ENCODE data around the gene TMPRSS12. TPM values are rescaled to one million over a fixed set of nuclear protein-coding genes. Genes with fewer than 3 reads are reported as not detected.
"Not testable (repeated sequence)": the region's sequence is repeated elsewhere in the genome, so short reads cannot be mapped to it uniquely, and the experiment has no call there.

The TMPRSS12 gene
- total and polyA plus RNA-seq, 8 donors: 0.12 TPM; not detected in 7

GRCh38 chr12:50841716-50842531 lies 802 bp upstream of the TMPRSS12 start:
- 49% methylated on average over 7 of the region's 7 CpGs for WGBS, 2 donors
- Histone ChIP-seq H3K4me1 (no peaks in the 10 kb centered on the region), H3K9me3 (no peaks in the 10 kb centered on the region), H3K36me3 (no peaks in the 10 kb centered on the region), H3K27me3 (no peaks in the 10 kb centered on the region), H3K27ac (peak overlapping the region in 3 of 4 donors; percentile 35 to 59 (median 53)), H3K4me3 (peak overlapping the region in 1 of 4 donors; percentile 39)
- FAIRE-seq (no peak), ATAC-seq (peak in 1 of 4 donors; percentile 30), DNase-seq (no peak)
- intact Hi-C loops (cut with DNase I): no loop called here
- TF ChIP-seq CTCF (IDR thresholded peaks at IDR 0.05): no peak

GRCh38 chr12:50845021-50845647 lies 2.4 kb downstream of the TMPRSS12 start:
- FAIRE-seq: no peak
- Histone ChIP-seq H3K4me1 (no peaks in the 10 kb centered on the region), H3K27me3 (no peaks in the 10 kb centered on the region), H3K9me3 (no peaks in the 10 kb centered on the region), H3K4me3 (no peak overlapping the region), H3K27ac (no peak overlapping the region), H3K36me3 (no peaks in the 10 kb centered on the region)
- DNase-seq: no peak
- intact Hi-C loops (cut with DNase I): no loop called here
- no peak for TF ChIP-seq CTCF (IDR thresholded peaks at IDR 0.05)
- no peak for ATAC-seq

GRCh38 chr12:50848963-50849362 lies 6.2 kb downstream of the TMPRSS12 start:
- Histone ChIP-seq H3K4me1 (no peaks in the 10 kb centered on the region), H3K9me3 (no peaks in the 10 kb centered on the region), H3K27ac (no peak overlapping the region), H3K27me3 (no peaks in the 10 kb centered on the region), H3K4me3 (no peak overlapping the region), H3K36me3 (no peaks in the 10 kb centered on the region)
- TF ChIP-seq CTCF (IDR thresholded peaks at IDR 0.05): no peak
- FAIRE-seq (no peak), DNase-seq (no peak), ATAC-seq (no peak)
- WGBS, 2 donors: 86 to 94% methylated on average over 2 of the region's 2 CpGs
- intact Hi-C loops (cut with DNase I): no loop called here

GRCh38 chr12:50855218-50855617 lies 12.5 kb downstream of the TMPRSS12 start:
- H3K9me3 ChIP-seq; H3K36me3 ChIP-seq; H3K4me3 ChIP-seq; H3K27me3 ChIP-seq; ATAC-seq; intact Hi-C loops (cut with DNase I); H3K27ac ChIP-seq; H3K4me1 ChIP-seq; FAIRE-seq; DNase-seq: not testable (repeated sequence)
- WGBS, 2 donors: 100% methylated on average over 1 of the region's 1 CpG

GRCh38 chr12:50855679-50856078 lies 13.0 kb downstream of the TMPRSS12 start:
- H3K27me3 ChIP-seq; H3K4me3 ChIP-seq; ATAC-seq; intact Hi-C loops (cut with DNase I); H3K4me1 ChIP-seq; H3K27ac ChIP-seq; H3K9me3 ChIP-seq; DNase-seq; H3K36me3 ChIP-seq; FAIRE-seq: not testable (repeated sequence)
- WGBS, 2 donors: 74 to 75% methylated on average over 2 of the region's 2 CpGs

All from pancreas (tissue), 10 donors.